ELF-1 (cell line): Measurements from ENCODE around the gene NXN.
"Not testable (repeated sequence)": the region's sequence is repeated elsewhere in the genome, so short reads cannot be mapped to it uniquely, and the experiment has no call there.

Experiments used
- DNase-seq: peaks from one replicate; pipeline ENCODE4 v3.0.0-alpha.2; 2016; ENCODE audit warnings: low read depth, low spot score

NXN gene

GRCh38 chr17:921161-921560 lies 58.4 kb downstream of the NXN start:
- no peak for DNase-seq

- no peak for DNase-seq
Measured at GRCh38 chr17:920190-920589, 59.4 kb downstream of the NXN start.

- no peak for DNase-seq
Measured at GRCh38 chr17:917941-918740, 61.4 kb downstream of the NXN start.

GRCh38 chr17:917391-917811 lies 62.2 kb downstream of the NXN start:
- DNase-seq = no peak

- no peak for DNase-seq
Measured at GRCh38 chr17:916315-916714, 63.3 kb downstream of the NXN start.

- DNase-seq = no peak
Measured at GRCh38 chr17:915538-916201, 63.9 kb downstream of the NXN start.

GRCh38 chr17:914561-914960 lies 65.0 kb downstream of the NXN start:
- DNase-seq = no peak

- peak; percentile 85 for DNase-seq
Measured at GRCh38 chr17:913207-913606, 66.4 kb downstream of the NXN start.

- DNase-seq = peak; percentile 75
Measured at GRCh38 chr17:909642-910323, 69.8 kb downstream of the NXN start.

- no peak for DNase-seq
Measured at GRCh38 chr17:907725-908124, 71.9 kb downstream of the NXN start.

GRCh38 chr17:905708-906107 lies 73.9 kb downstream of the NXN start:
- DNase-seq = not testable (repeated sequence)

- DNase-seq = peak; percentile 62
Measured at GRCh38 chr17:903691-904481, 75.7 kb downstream of the NXN start.

GRCh38 chr17:902463-902862 lies 77.1 kb downstream of the NXN start:
- peak; percentile 35 for DNase-seq

- peak; percentile 36 for DNase-seq
Measured at GRCh38 chr17:901964-902363, 77.6 kb downstream of the NXN start.

GRCh38 chr17:901191-901950 lies 78.2 kb downstream of the NXN start:
- peak; percentile 67 for DNase-seq

- DNase-seq = no peak
Measured at GRCh38 chr17:900336-900934, 79.1 kb downstream of the NXN start.

- peak; percentile 75 for DNase-seq
Measured at GRCh38 chr17:897970-898619, 81.5 kb downstream of the NXN start.

GRCh38 chr17:896953-897661 lies 82.5 kb downstream of the NXN start:
- DNase-seq = peak; percentile 42

GRCh38 chr17:896454-896853 lies 83.1 kb downstream of the NXN start:
- no peak for DNase-seq
